ENCODE results near the gene PDE1A. TPM values are rescaled to one million over a fixed set of nuclear protein-coding genes. Genes with fewer than 3 reads are reported as not detected.

PDE1A gene
- total RNA-seq, 4 donors from 2014 or later, result 2.9 to 14.4 (median 4.4) TPM

- Histone ChIP-seq H3K36me3 (no peaks in the 10 kb centered on the region), H3K4me1 (no peaks in the 10 kb centered on the region), H3K4me3 (no peak overlapping the region), H3K9me3 (no peaks in the 10 kb centered on the region), H3K27me3 (no peaks in the 10 kb centered on the region), H3K27ac (no peak overlapping the region)
- in situ Hi-C loops (cut with MboI; ENCODE audit: low sequenced_read_pairs in 4 of 4), result no loop called here
- TF ChIP-seq POLR2A (IDR thresholded peaks at IDR 0.05) (no peak), CTCF (IDR thresholded peaks at IDR 0.05 in 4 of 5, conservative IDR thresholded peaks at IDR 0.05 in 1 of 5) (no peak)
- DNase-seq (no peak), ATAC-seq (no peak)
- intact Hi-C loops (cut with DNase I; ENCODE audit: low total_unique reads), result no loop called here
Observed at GRCh38 chr2:182220335-182220734, 206.5 kb downstream of the PDE1A start.

- in situ Hi-C loops (cut with MboI; ENCODE audit: low sequenced_read_pairs in 4 of 4), result no loop called here
- no peak for ATAC-seq
- no peak for TF ChIP-seq CTCF (IDR thresholded peaks at IDR 0.05 in 4 of 5, conservative IDR thresholded peaks at IDR 0.05 in 1 of 5)
- TF ChIP-seq POLR2A (IDR thresholded peaks at IDR 0.05), result no peak
Observed at GRCh38 chr2:182210669-182211068, 216.2 kb downstream of the PDE1A start.

GRCh38 chr2:182208421-182208820 is 218.4 kb downstream of the PDE1A start:
- ATAC-seq, result no peak

More at GRCh38 chr2:182210669-182211068, 216.2 kb downstream of the PDE1A start:
- no peak overlapping the region for H3K27ac ChIP-seq
- H3K4me1 ChIP-seq, result no peaks in the 10 kb centered on the region
- no peaks in the 10 kb centered on the region for H3K36me3 ChIP-seq
- H3K9me3 ChIP-seq, result no peaks in the 10 kb centered on the region
- DNase-seq, result no peak
- no peak overlapping the region for H3K4me3 ChIP-seq
- no peaks in the 10 kb centered on the region for H3K27me3 ChIP-seq
- intact Hi-C loops (cut with DNase I; ENCODE audit: low total_unique reads), result no loop called here

GRCh38 chr2:182207049-182207746 is 219.6 kb downstream of the PDE1A start:
- Histone ChIP-seq H3K27ac (no peak overlapping the region), H3K27me3 (no peaks in the 10 kb centered on the region), H3K4me1 (no peaks in the 10 kb centered on the region), H3K9me3 (no peaks in the 10 kb centered on the region), H3K4me3 (no peak overlapping the region), H3K36me3 (no peaks in the 10 kb centered on the region)
- intact Hi-C loops (cut with DNase I; ENCODE audit: low total_unique reads), result no loop called here
- no peak for DNase-seq
- in situ Hi-C loops (cut with MboI; ENCODE audit: low sequenced_read_pairs in 4 of 4), result no loop called here
- no peak for ATAC-seq
- no peak for TF ChIP-seq CTCF (IDR thresholded peaks at IDR 0.05 in 4 of 5, conservative IDR thresholded peaks at IDR 0.05 in 1 of 5)
- TF ChIP-seq POLR2A (IDR thresholded peaks at IDR 0.05), result no peak

More at GRCh38 chr2:182208421-182208820, 218.4 kb downstream of the PDE1A start:
- Histone ChIP-seq H3K4me3 (no peak overlapping the region), H3K4me1 (no peaks in the 10 kb centered on the region), H3K9me3 (no peaks in the 10 kb centered on the region), H3K36me3 (no peaks in the 10 kb centered on the region), H3K27me3 (no peaks in the 10 kb centered on the region), H3K27ac (no peak overlapping the region)
- intact Hi-C loops (cut with DNase I; ENCODE audit: low total_unique reads), result no loop called here
- TF ChIP-seq POLR2A (IDR thresholded peaks at IDR 0.05) (no peak), CTCF (IDR thresholded peaks at IDR 0.05 in 4 of 5, conservative IDR thresholded peaks at IDR 0.05 in 1 of 5) (no peak)
- no peak for DNase-seq
- in situ Hi-C loops (cut with MboI; ENCODE audit: low sequenced_read_pairs in 4 of 4), result no loop called here
